HL-60 (cell line): ENCODE measurements around the gene OVOL1.

Source experiments
- POLR2AphosphoS5 ChIP-seq: IDR thresholded peaks from 2 replicates; pipeline ENCODE4 v1.6.1; 2012; ENCODE audit warnings: low read depth
- TF ChIP-seq, protein P1 (sequence below): IDR thresholded peaks from one replicate; pipeline ENCODE4 v1.5.1; 2011; ENCODE audit warnings: low read length, control low read depth, inconsistent platforms; ENCODE audit not compliant: insufficient read depth
- TF ChIP-seq, protein P2 (sequence below): IDR thresholded peaks from 2 replicates; pipeline ENCODE4 v1.6.1; 2012; ENCODE audit warnings: low read depth; ENCODE audit not compliant: insufficient replicate concordance

DNA sequence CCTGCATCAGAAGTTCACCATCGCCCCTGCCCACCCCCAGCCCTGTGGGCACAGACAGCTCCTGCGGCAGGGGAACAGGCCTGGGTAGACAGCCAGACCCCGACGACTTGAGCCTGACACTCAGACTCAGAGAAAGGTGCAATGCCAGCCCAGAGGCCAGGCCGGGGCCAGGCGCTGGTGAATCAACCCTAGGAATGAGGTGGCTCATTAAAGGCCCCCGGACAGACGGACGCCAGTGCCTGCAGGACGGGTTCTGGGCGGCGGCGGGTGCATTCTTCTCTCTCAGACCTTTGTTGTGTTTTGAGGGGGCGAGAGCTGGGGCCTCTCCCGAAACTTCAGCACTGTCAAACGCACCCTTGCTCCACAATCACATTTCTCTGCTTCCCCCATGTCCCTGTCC is 5.6 kb downstream of the OVOL1 start:
- TF ChIP-seq, protein P1, sequence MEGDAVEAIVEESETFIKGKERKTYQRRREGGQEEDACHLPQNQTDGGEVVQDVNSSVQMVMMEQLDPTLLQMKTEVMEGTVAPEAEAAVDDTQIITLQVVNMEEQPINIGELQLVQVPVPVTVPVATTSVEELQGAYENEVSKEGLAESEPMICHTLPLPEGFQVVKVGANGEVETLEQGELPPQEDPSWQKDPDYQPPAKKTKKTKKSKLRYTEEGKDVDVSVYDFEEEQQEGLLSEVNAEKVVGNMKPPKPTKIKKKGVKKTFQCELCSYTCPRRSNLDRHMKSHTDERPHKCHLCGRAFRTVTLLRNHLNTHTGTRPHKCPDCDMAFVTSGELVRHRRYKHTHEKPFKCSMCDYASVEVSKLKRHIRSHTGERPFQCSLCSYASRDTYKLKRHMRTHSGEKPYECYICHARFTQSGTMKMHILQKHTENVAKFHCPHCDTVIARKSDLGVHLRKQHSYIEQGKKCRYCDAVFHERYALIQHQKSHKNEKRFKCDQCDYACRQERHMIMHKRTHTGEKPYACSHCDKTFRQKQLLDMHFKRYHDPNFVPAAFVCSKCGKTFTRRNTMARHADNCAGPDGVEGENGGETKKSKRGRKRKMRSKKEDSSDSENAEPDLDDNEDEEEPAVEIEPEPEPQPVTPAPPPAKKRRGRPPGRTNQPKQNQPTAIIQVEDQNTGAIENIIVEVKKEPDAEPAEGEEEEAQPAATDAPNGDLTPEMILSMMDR: no peak
- TF ChIP-seq, protein P2, sequence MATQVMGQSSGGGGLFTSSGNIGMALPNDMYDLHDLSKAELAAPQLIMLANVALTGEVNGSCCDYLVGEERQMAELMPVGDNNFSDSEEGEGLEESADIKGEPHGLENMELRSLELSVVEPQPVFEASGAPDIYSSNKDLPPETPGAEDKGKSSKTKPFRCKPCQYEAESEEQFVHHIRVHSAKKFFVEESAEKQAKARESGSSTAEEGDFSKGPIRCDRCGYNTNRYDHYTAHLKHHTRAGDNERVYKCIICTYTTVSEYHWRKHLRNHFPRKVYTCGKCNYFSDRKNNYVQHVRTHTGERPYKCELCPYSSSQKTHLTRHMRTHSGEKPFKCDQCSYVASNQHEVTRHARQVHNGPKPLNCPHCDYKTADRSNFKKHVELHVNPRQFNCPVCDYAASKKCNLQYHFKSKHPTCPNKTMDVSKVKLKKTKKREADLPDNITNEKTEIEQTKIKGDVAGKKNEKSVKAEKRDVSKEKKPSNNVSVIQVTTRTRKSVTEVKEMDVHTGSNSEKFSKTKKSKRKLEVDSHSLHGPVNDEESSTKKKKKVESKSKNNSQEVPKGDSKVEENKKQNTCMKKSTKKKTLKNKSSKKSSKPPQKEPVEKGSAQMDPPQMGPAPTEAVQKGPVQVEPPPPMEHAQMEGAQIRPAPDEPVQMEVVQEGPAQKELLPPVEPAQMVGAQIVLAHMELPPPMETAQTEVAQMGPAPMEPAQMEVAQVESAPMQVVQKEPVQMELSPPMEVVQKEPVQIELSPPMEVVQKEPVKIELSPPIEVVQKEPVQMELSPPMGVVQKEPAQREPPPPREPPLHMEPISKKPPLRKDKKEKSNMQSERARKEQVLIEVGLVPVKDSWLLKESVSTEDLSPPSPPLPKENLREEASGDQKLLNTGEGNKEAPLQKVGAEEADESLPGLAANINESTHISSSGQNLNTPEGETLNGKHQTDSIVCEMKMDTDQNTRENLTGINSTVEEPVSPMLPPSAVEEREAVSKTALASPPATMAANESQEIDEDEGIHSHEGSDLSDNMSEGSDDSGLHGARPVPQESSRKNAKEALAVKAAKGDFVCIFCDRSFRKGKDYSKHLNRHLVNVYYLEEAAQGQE: no peak
- no peak for TF ChIP-seq POLR2AphosphoS5
